ENCODE results near the gene GIT1.

The GIT1 gene, protein sequence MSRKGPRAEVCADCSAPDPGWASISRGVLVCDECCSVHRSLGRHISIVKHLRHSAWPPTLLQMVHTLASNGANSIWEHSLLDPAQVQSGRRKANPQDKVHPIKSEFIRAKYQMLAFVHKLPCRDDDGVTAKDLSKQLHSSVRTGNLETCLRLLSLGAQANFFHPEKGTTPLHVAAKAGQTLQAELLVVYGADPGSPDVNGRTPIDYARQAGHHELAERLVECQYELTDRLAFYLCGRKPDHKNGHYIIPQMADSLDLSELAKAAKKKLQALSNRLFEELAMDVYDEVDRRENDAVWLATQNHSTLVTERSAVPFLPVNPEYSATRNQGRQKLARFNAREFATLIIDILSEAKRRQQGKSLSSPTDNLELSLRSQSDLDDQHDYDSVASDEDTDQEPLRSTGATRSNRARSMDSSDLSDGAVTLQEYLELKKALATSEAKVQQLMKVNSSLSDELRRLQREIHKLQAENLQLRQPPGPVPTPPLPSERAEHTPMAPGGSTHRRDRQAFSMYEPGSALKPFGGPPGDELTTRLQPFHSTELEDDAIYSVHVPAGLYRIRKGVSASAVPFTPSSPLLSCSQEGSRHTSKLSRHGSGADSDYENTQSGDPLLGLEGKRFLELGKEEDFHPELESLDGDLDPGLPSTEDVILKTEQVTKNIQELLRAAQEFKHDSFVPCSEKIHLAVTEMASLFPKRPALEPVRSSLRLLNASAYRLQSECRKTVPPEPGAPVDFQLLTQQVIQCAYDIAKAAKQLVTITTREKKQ

DNA sequence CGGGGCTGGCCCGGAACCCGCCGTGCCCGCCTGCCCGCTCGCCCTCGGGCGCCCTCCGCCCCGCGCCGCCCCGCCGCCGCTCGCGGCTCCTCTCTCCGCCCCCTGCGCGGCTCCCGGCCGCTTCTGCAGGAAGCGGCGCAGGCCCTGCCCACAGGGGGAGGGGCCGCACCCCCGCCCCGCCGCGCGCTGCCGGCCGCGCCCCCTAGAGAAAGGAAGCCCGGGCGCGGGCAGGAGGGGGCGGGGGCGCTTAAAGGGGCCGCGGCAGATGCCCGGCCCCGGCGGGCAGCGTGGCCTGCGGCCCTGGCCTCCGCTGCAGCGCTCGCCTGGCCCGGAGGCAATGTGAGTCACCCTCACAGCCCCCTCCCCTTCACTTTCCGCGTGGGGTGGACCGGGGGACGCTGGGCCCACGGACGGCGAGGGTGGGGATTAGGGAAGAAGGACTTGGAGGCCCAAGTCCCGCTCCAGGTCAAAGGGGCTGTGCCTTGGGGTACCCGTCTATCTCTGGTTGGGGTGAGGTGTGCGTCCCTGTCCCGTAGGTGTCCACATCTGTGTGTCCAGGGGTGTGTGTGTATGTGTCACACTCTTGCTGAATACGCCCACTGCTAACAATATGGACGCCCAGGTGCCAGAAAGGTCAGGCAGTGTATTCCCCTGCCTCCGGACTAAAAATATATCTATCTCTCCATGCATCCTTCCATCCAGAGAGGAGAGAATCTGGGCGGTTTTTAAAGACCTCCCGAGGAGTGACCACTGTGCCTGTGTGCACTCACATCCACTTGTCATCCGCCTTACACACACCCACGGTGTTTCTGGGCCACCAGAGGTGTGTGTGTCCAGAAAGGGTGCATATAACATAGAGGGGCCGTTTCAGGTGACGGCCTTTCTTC is at the start of gene GIT1:
Gene GIT1 (minus strand): TSS at position 125 of the 887 bp plus-strand sequence. CDS start 270 bp downstream, outside the sequence.
- FAIRE-seq (peak; percentile 42), DNase-seq (ENCODE audit: low spot score) (peak; percentile 96)

DNA sequence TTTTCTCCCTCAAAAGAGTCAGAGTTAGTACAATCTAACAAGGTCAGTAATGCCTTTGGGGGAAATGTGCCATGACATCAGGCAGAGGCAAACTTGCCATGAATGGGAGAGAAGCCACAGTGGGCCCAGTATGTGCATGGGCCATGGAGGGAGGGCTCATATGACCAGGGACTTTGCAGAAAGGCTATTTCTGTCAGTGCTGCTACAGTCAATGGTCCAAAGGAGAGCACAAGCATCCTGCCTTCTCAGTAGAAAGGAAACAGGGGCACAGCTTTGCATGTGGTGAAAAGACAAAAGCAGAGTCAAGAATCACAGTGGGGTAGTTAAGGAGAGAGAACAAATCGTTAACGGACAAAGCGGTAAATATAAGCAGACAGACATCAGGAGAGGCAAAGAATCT is 44.4 kb upstream of the GIT1 start:
- no peak for DNase-seq (ENCODE audit: low spot score)
- no peak for FAIRE-seq

DNA sequence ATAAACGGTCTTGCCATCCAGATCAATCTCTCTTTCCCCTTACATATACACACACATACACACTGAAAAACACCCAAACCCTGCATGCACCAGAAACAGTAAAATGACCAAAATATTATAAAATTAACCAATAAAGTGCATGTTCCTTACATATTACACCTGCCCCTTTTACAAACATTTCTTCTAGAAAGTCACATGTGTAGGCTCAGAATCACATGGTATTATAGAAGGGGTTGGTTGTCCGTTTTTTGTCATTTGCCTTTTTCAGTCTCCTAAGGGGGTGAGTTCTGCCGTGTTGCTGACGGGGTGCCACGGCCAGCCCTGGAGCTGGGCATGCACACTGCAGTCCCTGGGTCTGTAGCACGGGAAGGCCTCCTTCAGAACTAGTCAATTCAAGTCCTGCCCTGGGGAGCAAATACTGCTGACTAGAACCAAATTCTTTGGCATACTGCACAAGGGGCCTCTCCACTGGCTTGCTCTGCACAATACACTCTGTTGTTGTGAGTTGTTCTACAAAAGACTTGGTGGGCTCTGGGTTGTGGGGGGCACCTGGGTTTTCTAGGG is 41.3 kb upstream of the GIT1 start:
- FAIRE-seq (no peak), DNase-seq (ENCODE audit: low spot score) (no peak)

DNA sequence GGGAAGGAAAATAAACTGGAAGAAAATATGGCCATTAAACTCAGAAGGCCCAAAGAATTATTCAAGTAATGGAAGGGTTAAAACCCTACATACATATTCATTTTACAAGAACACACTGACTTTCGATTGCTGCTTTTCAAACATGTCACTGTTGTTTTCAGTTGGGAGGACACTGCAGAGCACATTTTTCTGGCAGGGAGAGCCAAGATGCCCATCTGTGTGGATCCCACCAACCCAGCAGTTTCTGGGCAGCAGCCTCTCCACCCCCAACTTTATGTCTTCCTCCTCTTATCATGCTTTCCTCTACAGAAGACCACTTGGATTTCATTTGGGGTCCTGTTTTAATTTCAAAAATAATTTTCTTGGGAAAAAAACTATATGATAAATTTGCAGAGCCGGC is 40.4 kb upstream of the GIT1 start:
- FAIRE-seq (no peak), DNase-seq (ENCODE audit: low spot score) (no peak)

DNA sequence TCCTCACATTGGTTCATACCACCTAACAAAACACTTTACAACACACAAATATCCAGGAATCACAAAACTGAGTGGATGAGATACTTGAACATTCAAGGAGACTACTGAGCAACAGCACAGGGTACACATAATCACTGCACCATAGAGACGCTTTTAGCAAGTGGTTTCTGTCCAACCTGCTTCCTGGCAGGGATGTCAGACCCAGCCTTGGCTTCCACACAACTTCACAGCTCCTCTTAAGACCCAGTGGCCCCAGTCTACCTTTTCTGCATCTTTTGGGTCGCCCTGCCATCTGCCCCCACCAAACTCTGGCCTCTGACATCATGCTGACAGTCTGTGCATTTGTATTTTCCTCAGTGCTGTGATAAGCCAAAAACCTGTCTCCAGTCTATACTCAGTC is 39.2 kb upstream of the GIT1 start:
- no peak for FAIRE-seq
- DNase-seq (ENCODE audit: low spot score) = no peak

DNA sequence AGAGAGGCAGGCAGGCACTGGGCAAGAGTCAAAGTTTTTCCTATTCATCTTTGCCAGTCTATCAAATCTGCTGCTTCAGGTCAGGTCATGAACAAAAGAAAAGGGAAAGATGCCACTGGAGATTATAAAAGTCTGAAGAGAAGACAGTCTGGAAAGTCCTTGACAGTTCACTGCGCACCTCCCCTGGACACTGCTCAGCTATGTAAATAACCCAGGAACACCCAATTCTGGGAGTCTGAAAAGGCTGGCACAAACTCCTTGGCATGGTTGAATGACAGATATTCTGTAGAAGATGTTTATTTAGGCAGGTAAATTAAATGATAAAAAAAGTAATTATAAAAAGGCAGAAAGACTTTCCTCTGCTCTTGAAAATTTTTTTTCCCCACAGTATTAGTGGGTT is 38.5 kb upstream of the GIT1 start:
- DNase-seq (ENCODE audit: low spot score) = no peak
- no peak for FAIRE-seq

DNA sequence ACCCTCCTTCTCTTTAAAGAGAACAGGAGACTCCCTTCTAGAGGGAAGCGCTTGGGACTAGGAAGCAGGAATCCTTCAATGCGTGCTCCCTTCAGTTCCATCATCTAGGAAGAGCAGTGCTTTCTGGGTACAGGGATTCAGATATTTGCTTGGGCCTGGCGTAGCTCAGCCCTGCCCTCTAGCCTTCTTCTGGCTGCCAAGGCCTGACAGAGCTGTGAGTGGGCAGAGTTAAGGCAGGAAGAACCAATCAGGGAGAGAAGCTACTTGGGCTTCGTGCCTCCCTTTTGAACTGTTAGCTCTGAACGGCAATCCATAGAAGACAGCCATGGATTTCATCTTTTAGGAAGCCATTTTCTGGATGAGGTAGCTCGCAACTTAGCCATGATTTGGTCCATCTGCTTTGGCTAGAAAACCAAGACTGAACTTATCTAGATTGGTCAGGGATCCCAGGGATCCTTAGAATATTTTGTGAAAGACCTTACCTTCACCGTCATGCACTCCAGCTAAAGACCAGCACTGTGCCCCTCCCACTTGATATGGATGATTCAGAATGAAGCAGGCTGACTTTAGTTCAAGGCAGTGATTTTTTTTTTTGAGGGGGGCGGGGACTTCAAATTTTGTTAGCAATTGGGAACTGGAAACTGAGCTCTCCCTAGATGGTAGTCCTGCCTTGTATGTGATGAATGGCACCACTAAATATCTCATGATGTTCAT is 35.7 kb upstream of the GIT1 start:
- DNase-seq (ENCODE audit: low spot score) = no peak
- no peak for FAIRE-seq

DNA sequence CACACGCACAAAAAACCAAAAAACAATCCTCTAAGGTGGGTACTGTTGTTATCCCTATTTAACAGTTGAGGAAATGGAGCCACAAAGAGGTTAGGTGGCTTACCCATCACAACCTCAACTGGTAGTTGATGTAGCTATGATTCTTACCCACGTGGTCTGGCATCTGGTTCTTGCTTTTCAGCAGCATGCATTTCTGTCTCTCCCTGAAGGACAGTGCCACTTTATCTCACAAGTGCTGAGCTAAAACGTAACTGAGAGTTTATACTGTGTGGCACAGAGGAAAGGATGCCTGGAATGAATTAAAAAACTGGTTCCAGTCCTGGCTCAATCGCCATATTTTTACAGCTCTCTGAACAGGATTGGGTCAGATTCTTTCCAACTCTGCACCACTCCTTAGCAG is 35.1 kb upstream of the GIT1 start:
- no peak for FAIRE-seq
- no peak for DNase-seq (ENCODE audit: low spot score)

DNA sequence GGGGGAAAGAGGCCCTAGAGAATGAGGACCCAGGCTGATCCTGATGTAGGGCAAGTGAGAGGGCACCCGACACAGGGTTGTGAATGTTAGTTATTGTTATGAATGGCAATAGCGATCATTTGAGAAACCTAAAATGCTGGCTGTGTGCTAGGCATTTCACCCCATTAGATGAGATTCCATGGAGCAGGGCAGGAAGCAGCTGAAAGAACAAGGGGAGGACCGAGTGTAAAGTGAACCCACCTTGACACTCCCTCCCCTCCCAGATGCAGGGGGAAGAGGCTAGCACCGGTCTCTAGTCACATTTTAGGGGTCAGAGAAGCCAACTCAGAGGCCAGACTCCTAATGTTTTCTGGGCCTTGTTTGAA is 33.8 kb upstream of the GIT1 start:
- DNase-seq (ENCODE audit: low spot score) (no peak), FAIRE-seq (no peak)

DNA sequence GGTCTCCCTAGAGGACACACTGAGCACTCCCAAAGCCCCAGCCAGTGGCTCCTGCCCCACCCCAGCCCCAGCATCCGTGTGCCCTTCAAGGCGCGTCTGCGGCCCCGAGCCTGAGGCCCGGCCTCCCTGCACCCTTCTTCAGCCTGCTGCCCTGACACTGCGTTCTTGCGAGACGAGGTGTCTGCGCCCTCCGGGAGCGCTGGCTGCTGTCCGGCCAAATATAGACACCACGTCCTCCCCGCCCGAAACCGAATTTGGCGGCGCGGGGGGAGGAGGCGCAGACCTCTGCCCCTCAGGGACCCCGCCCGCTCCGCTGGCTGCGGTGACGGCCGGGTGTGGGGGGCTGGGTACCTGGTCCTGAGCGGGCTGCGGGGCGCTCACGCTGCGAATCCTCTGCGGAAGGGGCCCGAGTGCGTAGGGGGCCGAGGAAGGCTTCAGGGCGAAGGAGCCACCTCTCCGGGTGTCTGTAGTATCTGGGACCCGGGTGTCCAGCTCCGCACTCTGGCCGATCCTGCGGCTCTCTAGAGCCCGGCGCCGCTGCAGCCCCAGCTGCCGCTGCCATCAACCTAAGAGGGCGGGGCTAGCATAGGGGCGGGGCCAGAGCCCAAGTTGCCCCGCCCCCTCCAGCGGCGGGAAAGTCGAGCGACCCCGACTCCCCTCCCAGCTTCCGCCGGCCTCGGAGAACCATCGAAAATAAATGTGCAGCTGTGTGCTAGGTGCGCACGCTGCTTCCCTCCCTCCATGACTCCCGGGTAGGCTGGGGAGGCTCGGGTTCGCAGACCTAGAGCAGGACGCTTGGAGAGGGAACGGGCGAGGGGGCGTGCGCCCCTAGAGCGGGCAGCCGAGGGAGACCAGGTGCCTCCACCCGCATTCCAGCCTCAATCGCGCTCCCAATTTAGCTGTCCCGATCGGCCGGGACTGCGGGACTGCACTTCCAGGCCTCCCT is 33.2 kb upstream of the GIT1 start, which contains the start of gene CORO6:
Gene CORO6 (minus strand): TSS at position 576 of the 946 bp plus-strand sequence. CDS start 1,491 bp downstream, outside the sequence.
- FAIRE-seq = no peak

DNA sequence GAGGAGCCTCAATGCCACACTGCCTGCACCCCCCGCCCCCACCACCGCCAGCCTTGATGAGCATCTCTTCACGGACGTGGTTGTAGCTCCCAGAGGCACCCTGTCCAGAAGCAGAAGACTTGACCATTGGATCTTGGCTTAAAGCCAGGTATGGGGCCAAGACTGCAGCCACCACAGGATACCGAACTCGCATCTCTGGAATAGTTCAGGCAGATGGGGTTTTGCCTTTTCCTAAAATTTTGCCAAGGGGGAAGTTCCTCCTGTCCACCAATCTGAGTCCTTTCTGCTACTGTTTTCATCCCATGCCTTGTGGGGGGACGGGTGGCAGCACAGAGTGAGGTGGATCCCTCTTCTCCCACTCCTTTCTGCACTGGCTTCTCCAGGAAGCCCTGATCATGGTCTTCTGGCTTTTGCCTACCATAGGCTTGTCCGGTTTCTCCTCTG is 32.3 kb upstream of the GIT1 start:
- FAIRE-seq (no peak), DNase-seq (ENCODE audit: low spot score) (peak; percentile 42)

More for the DNA sequence above, 33.2 kb upstream of the GIT1 start, which contains the start of gene CORO6:
- DNase-seq (ENCODE audit: low spot score) = no peak

DNA sequence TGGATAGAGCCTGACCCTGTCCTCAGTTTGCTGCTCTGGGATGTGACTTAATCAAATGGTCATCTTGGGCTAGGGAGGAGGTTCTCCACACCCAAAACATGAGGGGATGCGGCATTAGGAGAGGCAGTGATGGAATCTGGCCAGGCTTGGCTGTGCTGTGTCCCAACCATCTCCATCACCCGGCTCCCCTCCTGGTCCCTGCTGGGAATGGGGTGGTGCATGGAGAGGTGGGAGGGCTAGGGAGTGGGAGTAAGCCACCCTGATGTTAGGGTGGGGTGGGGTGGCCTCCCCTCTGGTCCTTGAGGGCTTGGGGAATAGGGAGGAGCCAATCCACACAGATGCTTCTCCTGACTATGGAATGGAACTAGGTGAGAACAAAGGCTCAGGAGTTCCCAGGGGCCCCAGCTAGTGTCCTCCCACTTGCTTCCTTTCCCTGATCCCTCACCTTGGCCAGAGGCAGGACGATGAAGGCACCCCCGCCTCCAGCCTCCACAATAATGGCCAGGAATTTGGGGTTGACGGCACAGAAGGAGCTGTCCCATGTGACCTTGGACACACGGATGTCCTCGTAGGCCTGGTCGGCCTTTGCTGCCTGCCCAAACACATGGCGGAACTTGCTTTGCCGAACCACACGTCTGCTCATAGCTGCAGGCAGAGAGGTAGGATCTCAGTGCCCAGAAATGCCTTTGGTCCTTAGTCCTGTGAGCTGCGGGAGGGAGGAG is 31.5 kb upstream of the GIT1 start:
- DNase-seq (ENCODE audit: low spot score) (no peak), FAIRE-seq (peak; percentile 42)

DNA sequence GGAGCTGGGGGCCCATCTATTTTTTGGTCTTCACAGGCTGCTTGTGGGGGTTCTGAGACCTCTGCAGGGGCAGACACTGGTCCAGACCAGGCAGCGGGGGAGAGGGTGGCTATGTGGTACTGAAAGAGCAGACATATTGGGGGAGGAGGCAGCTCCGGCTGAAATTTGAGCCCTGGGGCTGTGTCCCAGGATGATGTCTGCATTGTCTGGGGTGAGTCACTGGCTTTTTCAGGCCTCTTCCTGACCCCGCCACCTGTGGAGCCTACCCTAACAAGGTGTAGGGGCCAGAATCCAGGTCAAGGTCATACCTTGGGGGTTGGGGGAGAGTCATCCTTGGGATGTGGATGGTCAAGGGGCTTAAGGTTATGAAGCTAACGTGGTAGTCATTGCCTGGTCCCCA is 30.8 kb upstream of the GIT1 start:
- DNase-seq (ENCODE audit: low spot score) (peak; percentile 86), FAIRE-seq (no peak)

DNA sequence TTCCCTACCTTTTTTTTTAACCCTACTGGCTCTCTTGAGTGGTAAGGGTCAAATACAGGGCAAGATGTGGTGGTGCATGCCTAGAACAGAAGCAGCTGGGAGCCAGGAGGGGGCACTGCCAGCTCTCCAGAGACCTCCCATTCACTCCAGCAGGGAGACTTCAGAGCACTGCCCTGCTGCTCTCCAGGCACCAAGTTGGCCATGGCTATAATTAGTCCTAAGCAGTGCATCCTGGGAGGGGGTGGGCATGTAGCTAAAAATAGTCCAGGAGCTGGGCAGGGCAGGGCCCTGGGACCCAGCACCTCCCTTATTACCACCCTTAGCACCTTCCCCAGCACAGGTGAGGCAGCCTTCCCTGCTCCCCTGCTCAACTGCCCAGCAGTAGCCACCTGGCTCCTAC is 29.8 kb upstream of the GIT1 start:
- DNase-seq (ENCODE audit: low spot score) (no peak), FAIRE-seq (no peak)

DNA sequence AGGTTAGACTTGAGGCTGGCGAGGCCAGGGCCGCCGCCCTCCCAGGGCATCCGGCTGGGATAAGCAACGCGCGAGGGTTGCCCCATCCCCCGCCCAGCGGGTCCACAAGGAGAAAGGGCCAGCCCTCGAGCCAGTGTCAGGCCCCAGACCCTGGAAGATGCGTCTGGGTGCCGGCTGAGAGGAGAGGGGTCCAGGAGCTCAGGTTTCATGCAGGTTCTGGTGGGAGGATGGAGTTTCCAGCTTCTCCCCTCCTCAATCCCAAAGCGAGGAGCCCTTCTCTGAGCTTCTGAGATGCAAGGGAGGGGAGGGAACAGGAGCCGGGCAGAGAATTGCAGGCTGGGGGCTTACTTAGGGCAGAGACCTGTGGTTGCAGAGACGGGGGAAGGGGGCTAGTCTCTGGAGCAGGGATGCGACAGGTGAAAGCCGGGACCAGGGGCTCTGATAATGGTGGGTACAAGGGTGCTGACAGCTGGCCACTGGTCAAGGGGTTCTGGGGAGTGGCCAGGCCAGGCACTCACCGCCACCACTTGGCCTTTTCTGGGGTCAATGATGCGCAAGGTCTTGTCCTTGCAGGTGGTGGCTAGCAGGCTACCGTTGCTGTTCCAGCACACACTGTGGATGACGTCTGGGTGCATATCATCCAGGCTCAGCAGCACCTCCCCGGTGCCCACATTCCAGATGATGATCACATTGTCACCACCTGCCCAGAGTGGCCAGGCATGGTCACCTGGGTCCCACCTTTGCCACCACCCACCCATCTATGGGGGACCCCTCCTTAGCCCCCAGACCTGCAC is 29.0 kb upstream of the GIT1 start:
- DNase-seq (ENCODE audit: low spot score) = no peak
- FAIRE-seq = no peak

DNA sequence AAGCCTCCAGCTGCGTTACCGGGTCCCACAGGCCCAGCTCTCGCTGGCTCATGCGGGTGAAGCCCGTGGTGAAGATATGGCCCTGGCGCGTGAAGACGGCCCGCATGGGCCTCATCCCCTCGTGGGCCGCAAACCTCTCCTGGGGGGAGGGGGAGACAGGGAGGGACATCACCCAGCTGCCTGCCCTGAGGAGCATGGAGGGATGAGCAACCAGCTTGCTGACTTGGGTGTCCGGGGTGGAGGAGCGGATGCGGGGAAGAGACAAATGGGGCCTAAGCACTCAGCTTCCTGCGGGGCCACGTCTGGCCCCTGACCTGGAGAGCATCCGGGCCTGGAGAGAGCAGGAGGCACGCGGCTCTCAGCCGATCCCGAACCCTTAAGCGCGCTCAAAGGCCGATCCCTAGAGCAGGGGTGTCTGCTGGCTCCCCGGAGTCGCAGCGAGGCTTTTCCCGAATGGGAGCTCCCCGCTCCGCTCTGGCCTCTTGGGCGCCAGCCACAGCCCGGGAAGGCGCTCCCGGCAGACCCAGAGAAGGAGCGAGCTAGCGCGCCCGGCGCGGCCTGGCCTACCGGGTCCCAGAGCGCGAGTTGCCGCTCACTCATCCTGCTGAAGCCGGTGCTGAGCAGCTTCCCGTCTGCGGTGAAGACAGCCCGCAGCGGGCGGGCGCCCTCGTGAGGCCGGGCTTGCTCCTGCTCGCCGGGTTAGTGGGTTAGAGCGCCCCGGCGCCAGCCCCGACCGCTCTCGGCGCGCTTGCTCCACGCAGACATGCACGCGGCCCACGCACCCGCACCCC is 28.2 kb upstream of the GIT1 start:
- no peak for FAIRE-seq
- no peak for DNase-seq (ENCODE audit: low spot score)

DNA sequence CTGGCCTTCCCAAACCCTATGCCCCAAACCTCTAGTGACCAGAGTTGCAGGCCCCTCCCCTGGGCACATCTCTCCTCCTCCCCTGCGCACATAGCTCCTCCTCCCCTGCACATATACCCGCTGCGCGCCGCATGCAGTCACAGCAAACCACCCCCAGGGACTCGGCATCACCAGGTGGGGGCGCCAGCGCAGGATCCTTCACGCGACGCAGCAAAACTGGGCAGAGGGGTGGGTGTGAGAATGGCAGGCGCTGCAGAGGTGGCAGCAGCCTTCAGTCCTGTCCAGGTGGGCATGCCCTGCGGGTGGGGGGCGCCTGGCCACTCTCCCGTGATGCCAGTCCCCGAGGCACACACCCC is 27.7 kb upstream of the GIT1 start:
- DNase-seq (ENCODE audit: low spot score) = no peak
- no peak for FAIRE-seq

Data from urothelium cell line (cell line).